CD8-positive, alpha-beta memory T cell (primary cell): ENCODE measurements around the gene HSD17B11. TPM values are rescaled to one million over a fixed set of nuclear protein-coding genes. Genes with fewer than 3 reads are reported as not detected.
A peak's percentile ranks its signal among the peaks of the same experiment; 100 is the strongest.
"Not testable (repeated sequence)": the region's sequence is repeated elsewhere in the genome, so short reads cannot be mapped to it uniquely, and the experiment has no call there.

Source experiments
- CTCF ChIA-PET: fragments of 350-600 bp; sonication (Branson Sonifier 250); formaldehyde crosslinking; loops from one replicate; lab custom pipeline; 2021; ENCODE audit warnings: antibody characterized with exemption; lab: Charles Lee
- POLR2A ChIA-PET: fragments of 350-600 bp; sonication (Branson Sonifier 250); formaldehyde crosslinking; loops from one replicate; lab custom pipeline; 2021; ENCODE audit warnings: antibody characterized with exemption; lab: Charles Lee
- DNase-seq, 5 donors: peaks; one replicate each; pipeline versions ENCODE4 v3.0.0 to v3.0.0-alpha.2; 2020 to 2022; ENCODE audit warnings: mixed read lengths in 1 of 5
- H3K27ac ChIP-seq: one replicate; pipeline ENCODE4 v1.7.0; 2013; ENCODE audit warnings: low read depth, mild to moderate bottlenecking, low read length, moderate library complexity
- H3K27me3 ChIP-seq: 2 replicates; pipeline ENCODE4 v1.7.0; 2013; ENCODE audit warnings: low read length, mild to moderate bottlenecking; ENCODE audit not compliant: insufficient read depth, poor library complexity, severe bottlenecking
- H3K36me3 ChIP-seq: 2 replicates; pipeline ENCODE4 v1.7.0; 2013; ENCODE audit warnings: mild to moderate bottlenecking, low read length, moderate library complexity; ENCODE audit not compliant: insufficient read depth
- H3K4me1 ChIP-seq: 2 replicates; pipeline ENCODE4 v1.7.0; 2013; ENCODE audit warnings: mild to moderate bottlenecking, low read length, moderate library complexity; ENCODE audit not compliant: insufficient read depth
- H3K4me3 ChIP-seq: 2 replicates; pipeline ENCODE4 v1.7.0; 2013; ENCODE audit warnings: mild to moderate bottlenecking, low read length
- H3K9me3 ChIP-seq: 2 replicates; pipeline ENCODE4 v1.7.0; 2013; ENCODE audit warnings: mild to moderate bottlenecking, low read length
- H3K27ac Mint-ChIP-seq, 8 donors: one replicate each; pipeline ENCODE4 v1.8.0; 2020 to 2021; ENCODE audit warnings: mixed read lengths in 8 of 8, mild to moderate bottlenecking in 6 of 8, inconsistent platforms in 3 of 8, moderate library complexity in 3 of 8
- H3K27me3 Mint-ChIP-seq, 2 donors: one replicate each; pipeline ENCODE4 v1.8.0; 2020 to 2021; ENCODE audit warnings: mixed read lengths in 2 of 2, mild to moderate bottlenecking in 1 of 2, moderate library complexity in 1 of 2
- H3K36me3 Mint-ChIP-seq, 3 donors: one replicate each; pipeline ENCODE4 v1.8.0; 2020 to 2021; ENCODE audit warnings: mixed read lengths in 3 of 3, inconsistent platforms in 1 of 3, mild to moderate bottlenecking in 1 of 3
- H3K4me1 Mint-ChIP-seq, 3 donors: one replicate each; pipeline ENCODE4 v1.8.0; 2020 to 2021; ENCODE audit warnings: mixed read lengths in 3 of 3, inconsistent platforms in 1 of 3, mild to moderate bottlenecking in 1 of 3
- H3K4me3 Mint-ChIP-seq, 7 donors: one replicate each; pipeline ENCODE4 v1.8.0; 2020 to 2021; ENCODE audit warnings: mixed read lengths in 7 of 7, mild to moderate bottlenecking in 6 of 7, moderate library complexity in 4 of 7, inconsistent platforms in 2 of 7
- H3K9me3 Mint-ChIP-seq, 5 donors: one replicate each; pipeline ENCODE4 v1.8.0; 2020 to 2022; ENCODE audit warnings: mixed read lengths in 5 of 5, mild to moderate bottlenecking in 3 of 5, moderate library complexity in 2 of 5, inconsistent platforms in 1 of 5
- polyA plus RNA-seq: library from polyadenylated mRNA; unstranded; fragments of 300-500 nt; fragmentation: Illumina TruSeq; gene quantifications from one replicate; pipeline ENCODE4 v1.2.3, GENCODE V29; 2021
- total RNA-seq, 2 experiments: library from RNA; stranded (reverse); gene quantifications; one replicate each; pipeline ENCODE4 v1.2.3, GENCODE V29; 2021

HSD17B11 gene
- total and polyA plus RNA-seq, 3 experiments from 2014 or later: 26.7 to 89.0 (median 27.0) TPM

GRCh38 chr4:87316961-87317360 lies 74.0 kb downstream of the HSD17B11 start:
- Histone ChIP-seq H3K27ac (no peak overlapping the region), H3K4me1 (no peaks in the 10 kb centered on the region), H3K27me3 (no peaks in the 10 kb centered on the region), H3K36me3 (no peaks in the 10 kb centered on the region), H3K4me3 (no peak overlapping the region), H3K9me3 (no peaks in the 10 kb centered on the region)
- no peak overlapping the region for H3K4me3 Mint-ChIP-seq
- H3K36me3 Mint-ChIP-seq: peaks cover 0 to 1% (median 0%) of the 10 kb centered on the region in 3 donors
- H3K4me1 Mint-ChIP-seq: no peaks in the 10 kb centered on the region
- CTCF ChIA-PET: no interaction called here
- peak overlapping the region in 1 of 8 donors; percentile 17 for H3K27ac Mint-ChIP-seq
- POLR2A ChIA-PET: no interaction called here
- DNase-seq: no peak
- H3K27me3 Mint-ChIP-seq: no peaks in the 10 kb centered on the region
- H3K9me3 Mint-ChIP-seq: no peaks in the 10 kb centered on the region

GRCh38 chr4:87315000-87315399 lies 76.0 kb downstream of the HSD17B11 start:
- H3K9me3 ChIP-seq, H3K27ac ChIP-seq, H3K36me3 Mint-ChIP-seq, H3K4me1 ChIP-seq, POLR2A ChIA-PET, H3K4me3 ChIP-seq, H3K27me3 ChIP-seq, H3K27me3 Mint-ChIP-seq, H3K4me3 Mint-ChIP-seq, H3K36me3 ChIP-seq, DNase-seq, H3K27ac Mint-ChIP-seq, CTCF ChIA-PET, H3K9me3 Mint-ChIP-seq, H3K4me1 Mint-ChIP-seq: not testable (repeated sequence)

GRCh38 chr4:87313756-87314155 lies 77.2 kb downstream of the HSD17B11 start:
- H3K36me3 ChIP-seq: no peaks in the 10 kb centered on the region
- CTCF ChIA-PET: no interaction called here
- Mint-ChIP-seq H3K4me1 (no peaks in the 10 kb centered on the region), H3K4me3 (no peak overlapping the region), H3K36me3 (peaks cover 0 to 2% (median 0%) of the 10 kb centered on the region in 3 donors), H3K27ac (no peak overlapping the region), H3K9me3 (no peaks in the 10 kb centered on the region), H3K27me3 (no peaks in the 10 kb centered on the region)
- H3K9me3 ChIP-seq: no peaks in the 10 kb centered on the region
- H3K4me3 ChIP-seq: no peak overlapping the region
- no peak for DNase-seq
- no peaks in the 10 kb centered on the region for H3K27me3 ChIP-seq
- H3K27ac ChIP-seq: no peak overlapping the region
- POLR2A ChIA-PET: no interaction called here
- no peaks in the 10 kb centered on the region for H3K4me1 ChIP-seq

GRCh38 chr4:87311684-87312083 lies 79.3 kb downstream of the HSD17B11 start:
- no peaks in the 10 kb centered on the region for H3K27me3 ChIP-seq
- POLR2A ChIA-PET: no interaction called here
- H3K9me3 ChIP-seq: no peaks in the 10 kb centered on the region
- no peak overlapping the region for H3K27ac Mint-ChIP-seq
- peaks cover 0 to 3% (median 0%) of the 10 kb centered on the region in 3 donors for H3K36me3 Mint-ChIP-seq
- H3K27me3 Mint-ChIP-seq: no peaks in the 10 kb centered on the region
- DNase-seq: no peak
- no peak overlapping the region for H3K4me3 Mint-ChIP-seq
- H3K4me3 ChIP-seq: no peak overlapping the region
- H3K4me1 Mint-ChIP-seq: no peaks in the 10 kb centered on the region
- H3K9me3 Mint-ChIP-seq: no peaks in the 10 kb centered on the region
- CTCF ChIA-PET: no interaction called here
- no peaks in the 10 kb centered on the region for H3K4me1 ChIP-seq
- no peaks in the 10 kb centered on the region for H3K36me3 ChIP-seq
- H3K27ac ChIP-seq: no peak overlapping the region

GRCh38 chr4:87310691-87311335 lies 80.2 kb downstream of the HSD17B11 start:
- Histone ChIP-seq H3K27ac (no peak overlapping the region), H3K4me3 (no peak overlapping the region), H3K4me1 (no peaks in the 10 kb centered on the region), H3K36me3 (no peaks in the 10 kb centered on the region), H3K27me3 (no peaks in the 10 kb centered on the region), H3K9me3 (no peaks in the 10 kb centered on the region)
- no peaks in the 10 kb centered on the region for H3K27me3 Mint-ChIP-seq
- POLR2A ChIA-PET: no interaction called here
- DNase-seq: no peak
- H3K36me3 Mint-ChIP-seq: peaks cover 0 to 5% (median 0%) of the 10 kb centered on the region in 3 donors
- H3K27ac Mint-ChIP-seq: no peak overlapping the region
- CTCF ChIA-PET: no interaction called here
- no peak overlapping the region for H3K4me3 Mint-ChIP-seq
- no peaks in the 10 kb centered on the region for H3K4me1 Mint-ChIP-seq
- H3K9me3 Mint-ChIP-seq: no peaks in the 10 kb centered on the region

- H3K36me3 ChIP-seq: no peaks in the 10 kb centered on the region
- no peaks in the 10 kb centered on the region for H3K9me3 ChIP-seq
- H3K4me1 Mint-ChIP-seq: no peaks in the 10 kb centered on the region
- H3K36me3 Mint-ChIP-seq: peaks cover 0 to 5% (median 0%) of the 10 kb centered on the region in 3 donors
- no peak overlapping the region for H3K27ac ChIP-seq
- ChIA-PET CTCF (no interaction called here), POLR2A (no interaction called here)
- H3K27me3 ChIP-seq: no peaks in the 10 kb centered on the region
- no peaks in the 10 kb centered on the region for H3K27me3 Mint-ChIP-seq
- H3K4me1 ChIP-seq: no peaks in the 10 kb centered on the region
- no peak overlapping the region for H3K27ac Mint-ChIP-seq
- DNase-seq: no peak
- no peak overlapping the region for H3K4me3 ChIP-seq
- H3K9me3 Mint-ChIP-seq: no peaks in the 10 kb centered on the region
- H3K4me3 Mint-ChIP-seq: no peak overlapping the region
Observed at GRCh38 chr4:87309625-87310024, 81.4 kb downstream of the HSD17B11 start.

- CTCF ChIA-PET: interaction anchor here (0.7 kb wide), 1 partner anchor 61 kb away, joined by 3 read pairs; no protein-coding TSS in a partner anchor
Observed at GRCh38 chr4:87306056-87306455, 84.9 kb downstream of the HSD17B11 start.

GRCh38 chr4:87305562-87305961 lies 85.4 kb downstream of the HSD17B11 start:
- H3K9me3 ChIP-seq: no peaks in the 10 kb centered on the region
- CTCF ChIA-PET: no interaction called here
- H3K4me1 ChIP-seq: no peaks in the 10 kb centered on the region
- no peak for DNase-seq
- no peak overlapping the region for H3K4me3 ChIP-seq
- no peaks in the 10 kb centered on the region for H3K27me3 ChIP-seq
- Mint-ChIP-seq H3K4me3 (peak overlapping the region in 2 of 7 donors; percentile 24 to 62), H3K36me3 (peaks cover 0 to 5% (median 0%) of the 10 kb centered on the region in 3 donors), H3K4me1 (no peaks in the 10 kb centered on the region), H3K27me3 (no peaks in the 10 kb centered on the region), H3K27ac (no peak overlapping the region), H3K9me3 (no peaks in the 10 kb centered on the region)
- no peaks in the 10 kb centered on the region for H3K36me3 ChIP-seq
- no peak overlapping the region for H3K27ac ChIP-seq
- POLR2A ChIA-PET: no interaction called here

More at GRCh38 chr4:87306056-87306455, 84.9 kb downstream of the HSD17B11 start:
- no peak overlapping the region for H3K4me3 ChIP-seq
- H3K36me3 Mint-ChIP-seq: peaks cover 0 to 5% (median 0%) of the 10 kb centered on the region in 3 donors
- H3K4me3 Mint-ChIP-seq: no peak overlapping the region
- H3K27me3 Mint-ChIP-seq: no peaks in the 10 kb centered on the region
- POLR2A ChIA-PET: no interaction called here
- H3K36me3 ChIP-seq: no peaks in the 10 kb centered on the region
- no peak overlapping the region for H3K27ac ChIP-seq
- no peaks in the 10 kb centered on the region for H3K4me1 ChIP-seq
- DNase-seq: no peak
- no peaks in the 10 kb centered on the region for H3K4me1 Mint-ChIP-seq
- H3K27ac Mint-ChIP-seq: no peak overlapping the region
- no peaks in the 10 kb centered on the region for H3K27me3 ChIP-seq
- H3K9me3 Mint-ChIP-seq: no peaks in the 10 kb centered on the region
- H3K9me3 ChIP-seq: no peaks in the 10 kb centered on the region
